ENCODE data around the gene TSHZ1. TPM values are rescaled to one million over a fixed set of nuclear protein-coding genes. Genes with fewer than 3 reads are reported as not detected.
A peak's percentile ranks its signal among the peaks of the same experiment; 100 is the strongest.

Gene TSHZ1
- polyA plus RNA-seq, 3 donors from 2014 or later: 1.7 to 10.7 (median 3.5) TPM

- Mint-ChIP-seq H3K27me3 (ENCODE audit: low read depth in 3 of 3) (peaks cover 0 to 4% (median 0%) of the 10 kb centered on the region in 3 donors), H3K4me1 (peaks cover 86 to 94% of the 10 kb centered on the region in 2 donors), H3K4me3 (peak overlapping the region in 1 of 5 donors; percentile 14), H3K27ac (peak overlapping the region in 3 of 6 donors; percentile 31 to 59 (median 40)), H3K9me3 (no peaks in the 10 kb centered on the region), H3K36me3 (no peaks in the 10 kb centered on the region)
- no peak for DNase-seq
Measured at GRCh38 chr18:75223687-75224347, 13.2 kb downstream of the TSHZ1 start.

DNA sequence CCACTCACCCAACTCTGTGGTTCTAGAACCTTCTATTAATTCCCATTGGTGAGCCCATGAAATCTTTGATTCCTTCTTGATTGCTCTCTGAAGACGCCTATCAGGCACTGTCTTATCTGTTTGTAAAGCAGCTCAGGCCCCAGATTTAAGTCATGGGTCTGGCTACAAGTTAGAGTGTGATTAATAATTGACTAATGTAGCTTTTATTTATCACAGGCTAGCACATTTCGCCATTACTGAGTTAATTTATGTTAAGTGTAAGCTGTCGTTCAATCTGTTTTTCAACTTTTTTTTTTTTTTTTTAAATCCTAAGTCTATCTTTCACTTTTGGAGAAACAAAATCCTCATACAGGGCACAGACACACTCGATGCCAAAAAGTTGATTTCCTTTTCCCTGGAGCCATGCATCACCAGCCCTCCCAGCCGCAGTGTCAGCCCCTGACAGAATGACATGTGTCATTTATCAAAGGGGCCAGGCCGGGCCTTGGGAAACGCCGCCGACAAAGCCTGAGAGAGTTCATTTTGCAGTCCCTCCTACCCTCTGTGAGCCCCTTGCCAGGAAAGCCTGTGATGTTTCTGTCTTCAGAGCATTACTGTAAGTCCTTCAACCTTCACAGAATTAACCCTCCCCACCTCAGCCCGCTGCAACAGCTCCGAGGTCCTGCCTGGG lies 15.8 kb downstream of the TSHZ1 start:
- Mint-ChIP-seq H3K9me3 (no peaks in the 10 kb centered on the region), H3K27ac (peak overlapping the region; percentile 57 to 87 (median 72)), H3K4me1 (peaks cover 88 to 93% of the 10 kb centered on the region in 2 donors), H3K27me3 (ENCODE audit: low read depth in 3 of 3) (peaks cover 0 to 4% (median 0%) of the 10 kb centered on the region in 3 donors), H3K36me3 (peaks cover 0 to 3% (median 0%) of the 10 kb centered on the region in 3 donors), H3K4me3 (peak overlapping the region in 4 of 5 donors; percentile 53 to 77 (median 62))
- no peak for DNase-seq

GRCh38 chr18:75226956-75227316 lies 16.3 kb downstream of the TSHZ1 start:
- no peak for DNase-seq
- peaks cover 0 to 4% (median under 1%) of the 10 kb centered on the region in 3 donors for H3K27me3 Mint-ChIP-seq (ENCODE audit: low read depth in 3 of 3)
- H3K9me3 Mint-ChIP-seq: no peaks in the 10 kb centered on the region
- peaks cover 85 to 88% of the 10 kb centered on the region in 2 donors for H3K4me1 Mint-ChIP-seq
- peaks cover 0 to 3% (median 0%) of the 10 kb centered on the region in 3 donors for H3K36me3 Mint-ChIP-seq
- peak overlapping the region; percentile 55 to 80 (median 69) for H3K4me3 Mint-ChIP-seq
- peak overlapping the region; percentile 74 to 87 (median 84) for H3K27ac Mint-ChIP-seq

- DNase-seq: no peak
- H3K9me3 Mint-ChIP-seq: no peaks in the 10 kb centered on the region
- peak overlapping the region; percentile 74 to 87 (median 84) for H3K27ac Mint-ChIP-seq
- H3K27me3 Mint-ChIP-seq (ENCODE audit: low read depth in 3 of 3): peaks cover 0 to 4% (median 1%) of the 10 kb centered on the region in 3 donors
- H3K4me3 Mint-ChIP-seq: peak overlapping the region; percentile 55 to 80 (median 69)
- H3K36me3 Mint-ChIP-seq: peaks cover 0 to 3% (median 0%) of the 10 kb centered on the region in 3 donors
- peaks cover 79 to 87% of the 10 kb centered on the region in 2 donors for H3K4me1 Mint-ChIP-seq
Measured at GRCh38 chr18:75227535-75228296, 17.1 kb downstream of the TSHZ1 start.

DNA sequence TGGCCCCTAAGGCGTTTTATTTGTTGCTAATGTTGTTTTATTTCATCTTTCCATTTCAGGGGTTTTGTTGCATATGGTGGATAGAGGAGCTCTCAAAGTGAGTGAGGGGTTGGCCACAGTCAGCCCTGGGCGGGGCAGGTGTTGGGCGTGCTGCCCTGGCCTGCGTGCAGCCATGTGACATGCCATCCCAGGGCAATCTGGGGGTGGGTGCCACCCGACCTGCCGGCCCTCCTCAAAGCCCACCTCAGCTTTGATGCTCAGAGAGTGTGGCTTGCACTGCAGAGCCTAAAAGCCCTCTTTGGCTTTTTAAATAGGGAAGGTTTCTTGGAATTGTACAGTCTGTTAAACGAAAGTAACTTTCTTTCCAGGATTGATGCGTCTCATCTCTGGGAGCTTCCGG lies 18.4 kb downstream of the TSHZ1 start:
- H3K9me3 Mint-ChIP-seq: no peaks in the 10 kb centered on the region

GRCh38 chr18:75229437-75229836 lies 18.8 kb downstream of the TSHZ1 start:
- peaks cover 0 to 4% (median 3%) of the 10 kb centered on the region in 3 donors for H3K27me3 Mint-ChIP-seq (ENCODE audit: low read depth in 3 of 3)
- H3K36me3 Mint-ChIP-seq: peaks cover 0 to 3% (median 0%) of the 10 kb centered on the region in 3 donors
- peaks cover 68 to 85% of the 10 kb centered on the region in 2 donors for H3K4me1 Mint-ChIP-seq
- H3K4me3 Mint-ChIP-seq: peak overlapping the region; percentile 45 to 71 (median 60)
- peak; percentile 39 to 53 (median 40) for DNase-seq
- peak overlapping the region; percentile 74 to 88 (median 82) for H3K27ac Mint-ChIP-seq
- H3K9me3 Mint-ChIP-seq: no peaks in the 10 kb centered on the region

More for the DNA sequence above, 18.4 kb downstream of the TSHZ1 start:
- Mint-ChIP-seq H3K36me3 (peaks cover 0 to 3% (median 0%) of the 10 kb centered on the region in 3 donors), H3K27ac (peak overlapping the region; percentile 74 to 88 (median 82)), H3K4me1 (peaks cover 73 to 85% of the 10 kb centered on the region in 2 donors), H3K27me3 (ENCODE audit: low read depth in 3 of 3) (peaks cover 0 to 4% (median 3%) of the 10 kb centered on the region in 3 donors), H3K4me3 (peak overlapping the region; percentile 45 to 71 (median 60))
- no peak for DNase-seq

DNA sequence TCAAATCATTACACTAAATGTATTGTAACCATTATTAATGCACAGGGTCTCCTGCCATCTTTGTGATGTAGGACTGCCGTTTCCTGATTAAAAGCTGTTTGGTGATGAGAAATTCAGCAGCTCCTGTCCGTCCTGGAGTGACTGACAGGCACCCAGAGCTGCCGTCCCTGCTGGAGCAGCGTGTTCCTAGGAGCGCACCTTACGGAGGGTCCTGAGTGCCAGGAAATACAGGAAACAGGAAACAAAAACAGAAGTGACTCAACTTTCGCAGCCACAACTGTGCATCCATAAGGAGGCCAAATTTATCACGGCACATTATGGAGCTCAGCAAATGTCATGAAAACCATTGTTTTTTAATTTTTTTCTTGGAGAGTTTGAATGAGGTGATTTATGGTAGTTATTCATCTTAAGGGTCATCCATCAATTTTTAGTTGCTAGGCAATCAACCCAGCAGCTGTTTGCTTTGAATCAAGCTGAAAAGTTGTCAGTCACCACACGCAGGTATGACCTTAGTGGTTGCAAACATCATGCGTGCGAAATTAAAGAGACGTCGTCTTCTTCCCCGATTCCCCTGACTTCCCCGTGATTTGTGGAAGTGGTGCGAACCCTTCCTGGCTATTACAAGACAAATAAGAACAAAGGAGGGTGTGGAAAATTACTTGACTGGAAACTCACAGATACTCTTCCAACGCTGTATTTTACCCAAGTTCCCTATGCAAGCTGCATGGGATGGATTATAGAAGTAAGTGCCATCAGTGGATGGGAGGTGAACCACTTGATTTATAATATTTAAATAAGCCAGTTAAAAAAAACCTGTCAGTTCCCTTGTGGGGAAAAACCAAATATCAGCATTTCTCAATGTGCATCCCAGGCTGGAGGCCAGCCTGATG lies 19.8 kb downstream of the TSHZ1 start:
- peak overlapping the region in 4 of 5 donors; percentile 49 to 71 (median 64) for H3K4me3 Mint-ChIP-seq
- peaks cover 63 to 83% of the 10 kb centered on the region in 2 donors for H3K4me1 Mint-ChIP-seq
- no peaks in the 10 kb centered on the region for H3K9me3 Mint-ChIP-seq

GRCh38 chr18:75231053-75231406 lies 20.4 kb downstream of the TSHZ1 start:
- DNase-seq: no peak
- H3K4me3 Mint-ChIP-seq: no peak overlapping the region
- H3K4me1 Mint-ChIP-seq: peaks cover 63 to 85% of the 10 kb centered on the region in 2 donors
- H3K27me3 Mint-ChIP-seq (ENCODE audit: low read depth in 3 of 3): peaks cover 0 to 4% (median 3%) of the 10 kb centered on the region in 3 donors
- peaks cover 0 to 6% (median 4%) of the 10 kb centered on the region in 3 donors for H3K36me3 Mint-ChIP-seq
- no peak overlapping the region for H3K27ac Mint-ChIP-seq
- H3K9me3 Mint-ChIP-seq: no peaks in the 10 kb centered on the region

More for the DNA sequence above, 19.8 kb downstream of the TSHZ1 start:
- no peak for DNase-seq
- H3K36me3 Mint-ChIP-seq: peaks cover 0 to 3% (median 0%) of the 10 kb centered on the region in 3 donors
- H3K27ac Mint-ChIP-seq: peak overlapping the region; percentile 54 to 88 (median 79)
- H3K27me3 Mint-ChIP-seq (ENCODE audit: low read depth in 3 of 3): peaks cover 0 to 4% (median 3%) of the 10 kb centered on the region in 3 donors

GRCh38 chr18:75234901-75235300 lies 24.3 kb downstream of the TSHZ1 start:
- no peak overlapping the region for H3K4me3 Mint-ChIP-seq
- H3K27ac Mint-ChIP-seq: no peak overlapping the region
- H3K36me3 Mint-ChIP-seq: peaks cover 5 to 9% (median 9%) of the 10 kb centered on the region in 3 donors
- no peaks in the 10 kb centered on the region for H3K9me3 Mint-ChIP-seq
- DNase-seq: no peak
- peaks cover 0 to 4% (median 0%) of the 10 kb centered on the region in 3 donors for H3K27me3 Mint-ChIP-seq (ENCODE audit: low read depth in 3 of 3)
- H3K4me1 Mint-ChIP-seq: peaks cover 37 to 75% of the 10 kb centered on the region in 2 donors

DNA sequence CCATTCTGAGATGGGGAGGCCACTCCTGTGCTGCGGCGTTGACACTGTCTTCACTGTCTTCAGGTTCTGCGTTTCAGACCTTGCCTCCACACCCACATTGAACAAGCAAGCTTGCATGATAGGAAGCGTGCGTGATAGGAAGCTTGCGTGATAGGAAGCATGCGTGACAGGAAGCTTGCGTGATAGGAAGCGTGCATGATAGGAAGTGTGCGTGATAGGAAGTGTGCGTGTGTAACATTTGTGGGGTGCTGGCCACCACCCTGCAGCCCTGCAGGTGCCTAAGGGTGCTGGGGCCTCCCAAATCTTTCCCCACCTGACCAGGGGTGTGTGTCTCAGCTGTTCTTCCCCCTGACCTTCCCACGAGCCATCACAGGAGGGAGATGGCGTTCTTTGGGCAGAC lies 25.3 kb downstream of the TSHZ1 start:
- no peak for DNase-seq
- Mint-ChIP-seq H3K4me3 (no peak overlapping the region), H3K4me1 (peaks cover 30 to 75% of the 10 kb centered on the region in 2 donors), H3K27me3 (ENCODE audit: low read depth in 3 of 3) (peaks cover 0 to 4% (median 0%) of the 10 kb centered on the region in 3 donors), H3K36me3 (peaks cover 5 to 9% (median 8%) of the 10 kb centered on the region in 3 donors), H3K9me3 (no peaks in the 10 kb centered on the region), H3K27ac (peak overlapping the region in 2 of 6 donors; percentile 28 to 49)

DNA sequence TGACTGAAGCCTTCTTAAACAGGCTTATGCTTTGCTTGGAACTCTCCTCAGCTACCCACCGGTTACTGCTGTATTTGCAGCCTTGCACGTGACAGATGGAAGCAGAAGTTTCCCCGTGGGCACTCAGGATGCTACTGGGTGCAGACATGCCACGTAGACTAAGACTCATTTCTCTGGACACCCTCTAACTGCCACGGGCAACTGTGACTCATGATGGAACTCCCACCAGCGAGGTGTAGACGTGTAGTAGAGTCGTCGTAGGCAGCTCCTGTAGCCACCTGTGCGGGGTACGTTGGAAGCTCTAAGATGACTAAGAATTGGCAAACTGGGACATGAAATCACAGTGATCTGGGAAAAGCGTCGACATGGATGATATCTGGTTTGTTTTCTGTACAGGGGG lies 27.5 kb downstream of the TSHZ1 start:
- Mint-ChIP-seq H3K27ac (peak overlapping the region in 1 of 6 donors; percentile 33), H3K36me3 (peaks cover 5 to 9% (median 9%) of the 10 kb centered on the region in 3 donors), H3K27me3 (ENCODE audit: low read depth in 3 of 3) (peaks cover 0 to 3% (median 0%) of the 10 kb centered on the region in 3 donors), H3K4me1 (peaks cover 38 to 82% of the 10 kb centered on the region in 2 donors), H3K9me3 (no peaks in the 10 kb centered on the region), H3K4me3 (no peak overlapping the region)
- DNase-seq: no peak

DNA sequence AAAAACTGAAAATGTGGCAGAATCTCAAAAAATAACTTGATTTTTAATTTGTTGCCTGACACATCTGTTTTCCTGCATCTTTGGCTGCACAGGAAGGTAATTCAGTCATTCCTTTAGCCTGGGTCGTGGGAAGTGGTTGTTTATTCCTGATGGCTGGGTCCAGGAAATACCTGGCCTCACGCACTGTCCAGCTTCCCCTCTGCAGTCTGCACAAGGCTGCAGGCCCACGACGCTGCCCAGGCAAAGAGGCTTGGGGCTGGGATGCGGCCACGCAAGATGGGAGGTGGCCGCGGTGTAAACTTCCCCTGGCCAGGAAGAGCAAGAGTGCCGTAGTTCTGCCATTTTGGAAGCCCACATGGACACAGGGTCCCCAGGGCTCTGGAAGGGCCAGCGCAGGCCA lies 28.2 kb downstream of the TSHZ1 start:
- DNase-seq: no peak
- Mint-ChIP-seq H3K27ac (no peak overlapping the region), H3K4me1 (peaks cover 42 to 84% of the 10 kb centered on the region in 2 donors), H3K9me3 (no peaks in the 10 kb centered on the region), H3K36me3 (peaks cover 5 to 9% (median 9%) of the 10 kb centered on the region in 3 donors), H3K4me3 (no peak overlapping the region), H3K27me3 (ENCODE audit: low read depth in 3 of 3) (peaks cover 0 to 2% (median 0%) of the 10 kb centered on the region in 3 donors)
